Activated naive CD4-positive, alpha-beta T cell treated with anti-CD3 and anti-CD28 coated beads, Interleukin-2, amount 50 U/mL, for 72 hours (primary cell): ENCODE data around the gene IRF5. TPM values are rescaled to one million over a fixed set of nuclear protein-coding genes. Genes with fewer than 3 reads are reported as not detected.

Source experiments
- ATAC-seq, 2 donors: fragments of 150-1000 bp; cut with Tn5 transposase; 2 replicates each; pipeline ENCODE4 v1.10.0; 2021; ENCODE audit warnings: mild to moderate bottlenecking in 2 of 2, moderate library complexity in 2 of 2
- DNase-seq, 2 donors: peaks; one replicate each; pipeline ENCODE4 v3.0.0; 2021 to 2022; ENCODE audit warnings: low spot score in 2 of 2
- H3K27ac Mint-ChIP-seq, 2 donors: one replicate each; pipeline ENCODE4 v1.8.0; 2022; ENCODE audit warnings: mild to moderate bottlenecking in 2 of 2, mixed read lengths in 2 of 2
- H3K36me3 Mint-ChIP-seq, 2 donors: one replicate each; pipeline ENCODE4 v1.8.0; 2022; ENCODE audit warnings: mixed read lengths in 2 of 2
- H3K9me3 Mint-ChIP-seq, 2 donors: one replicate each; pipeline ENCODE4 v1.8.0; 2022; ENCODE audit warnings: mixed read lengths in 2 of 2
- total RNA-seq, 2 donors: library from RNA; stranded (reverse); gene quantifications; one replicate each; pipeline ENCODE4 v1.2.3, GENCODE V29; 2022

The IRF5 gene, protein sequence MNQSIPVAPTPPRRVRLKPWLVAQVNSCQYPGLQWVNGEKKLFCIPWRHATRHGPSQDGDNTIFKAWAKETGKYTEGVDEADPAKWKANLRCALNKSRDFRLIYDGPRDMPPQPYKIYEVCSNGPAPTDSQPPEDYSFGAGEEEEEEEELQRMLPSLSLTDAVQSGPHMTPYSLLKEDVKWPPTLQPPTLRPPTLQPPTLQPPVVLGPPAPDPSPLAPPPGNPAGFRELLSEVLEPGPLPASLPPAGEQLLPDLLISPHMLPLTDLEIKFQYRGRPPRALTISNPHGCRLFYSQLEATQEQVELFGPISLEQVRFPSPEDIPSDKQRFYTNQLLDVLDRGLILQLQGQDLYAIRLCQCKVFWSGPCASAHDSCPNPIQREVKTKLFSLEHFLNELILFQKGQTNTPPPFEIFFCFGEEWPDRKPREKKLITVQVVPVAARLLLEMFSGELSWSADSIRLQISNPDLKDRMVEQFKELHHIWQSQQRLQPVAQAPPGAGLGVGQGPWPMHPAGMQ
- total RNA-seq = 1 to 10 TPM; 6.1 to 9.7 TPM

GRCh38 chr7:128937647-128938543, at the start of gene IRF5:
Gene IRF5 (plus strand): TSS chr7:128937927. CDS start chr7:128942082, 4,155 bp downstream.
- DNase-seq = no peak

DNA sequence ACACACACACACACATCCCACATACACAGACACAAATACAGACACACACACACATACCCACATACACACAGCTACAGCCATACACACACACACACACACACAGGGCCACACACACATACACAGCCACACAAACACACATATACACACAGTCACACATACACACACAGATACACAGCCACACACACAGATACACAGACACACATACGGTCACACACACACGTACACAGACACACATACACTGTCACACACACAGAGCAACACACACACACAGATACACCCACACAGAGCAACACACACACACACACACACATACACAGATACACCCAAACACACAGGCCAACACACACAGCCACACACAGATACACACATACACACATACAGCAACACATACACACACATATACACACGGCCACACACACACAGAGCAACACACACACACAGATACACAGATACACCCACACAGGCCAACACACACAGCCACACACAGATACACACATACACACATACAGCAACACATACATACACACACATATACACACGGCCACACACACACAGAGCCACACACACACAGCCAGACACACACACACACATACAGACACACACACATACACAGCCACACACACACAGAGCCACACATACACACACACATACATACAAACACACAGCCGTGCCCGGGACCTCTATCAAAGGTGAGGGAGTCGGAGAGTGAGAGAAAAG, 49.5 kb upstream of the IRF5 start:
- Mint-ChIP-seq H3K36me3 (no peaks in the 10 kb centered on the region), H3K27ac (no peak overlapping the region), H3K9me3 (no peaks in the 10 kb centered on the region)
- ATAC-seq (no peak), DNase-seq (no peak)

More at GRCh38 chr7:128937647-128938543, at the start of gene IRF5:
- Mint-ChIP-seq H3K36me3 (peaks cover 7 to 13% of the 10 kb centered on the region in 2 donors), H3K9me3 (peaks cover 4 to 6% of the 10 kb centered on the region in 2 donors), H3K27ac (peak within 1 kb of the TSS in 1 of 2 donors; percentile 40)
- peak; percentile 42 to 51 for ATAC-seq

- ATAC-seq (no peak), DNase-seq (no peak)
- H3K9me3 Mint-ChIP-seq = no peaks in the 10 kb centered on the region
- H3K36me3 Mint-ChIP-seq = no peaks in the 10 kb centered on the region
- no peak overlapping the region for H3K27ac Mint-ChIP-seq
Observed at GRCh38 chr7:128888756-128889095, 49.0 kb upstream of the IRF5 start.

DNA sequence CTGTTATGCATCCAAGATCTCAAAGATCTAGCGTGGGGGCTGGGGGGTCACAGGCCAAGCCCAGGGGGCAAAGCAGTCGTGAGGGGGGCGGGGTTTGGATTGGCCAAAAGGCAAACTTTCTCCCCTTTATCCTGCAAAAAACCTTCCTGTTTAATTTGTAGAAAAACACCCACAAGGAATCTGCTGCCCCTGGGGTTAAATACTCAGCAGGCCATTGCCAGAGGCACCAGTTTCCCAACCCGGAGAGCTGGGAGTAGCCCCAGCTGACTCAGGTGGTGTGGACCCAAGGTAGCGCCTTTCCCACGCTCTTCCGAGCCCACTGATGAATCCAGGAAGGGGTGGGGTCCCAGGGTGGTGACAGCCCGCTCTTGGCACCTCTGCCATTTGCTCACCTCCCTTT, 48.6 kb upstream of the IRF5 start:
- Mint-ChIP-seq H3K9me3 (no peaks in the 10 kb centered on the region), H3K27ac (no peak overlapping the region), H3K36me3 (no peaks in the 10 kb centered on the region)
- no peak for ATAC-seq
- DNase-seq = no peak

DNA sequence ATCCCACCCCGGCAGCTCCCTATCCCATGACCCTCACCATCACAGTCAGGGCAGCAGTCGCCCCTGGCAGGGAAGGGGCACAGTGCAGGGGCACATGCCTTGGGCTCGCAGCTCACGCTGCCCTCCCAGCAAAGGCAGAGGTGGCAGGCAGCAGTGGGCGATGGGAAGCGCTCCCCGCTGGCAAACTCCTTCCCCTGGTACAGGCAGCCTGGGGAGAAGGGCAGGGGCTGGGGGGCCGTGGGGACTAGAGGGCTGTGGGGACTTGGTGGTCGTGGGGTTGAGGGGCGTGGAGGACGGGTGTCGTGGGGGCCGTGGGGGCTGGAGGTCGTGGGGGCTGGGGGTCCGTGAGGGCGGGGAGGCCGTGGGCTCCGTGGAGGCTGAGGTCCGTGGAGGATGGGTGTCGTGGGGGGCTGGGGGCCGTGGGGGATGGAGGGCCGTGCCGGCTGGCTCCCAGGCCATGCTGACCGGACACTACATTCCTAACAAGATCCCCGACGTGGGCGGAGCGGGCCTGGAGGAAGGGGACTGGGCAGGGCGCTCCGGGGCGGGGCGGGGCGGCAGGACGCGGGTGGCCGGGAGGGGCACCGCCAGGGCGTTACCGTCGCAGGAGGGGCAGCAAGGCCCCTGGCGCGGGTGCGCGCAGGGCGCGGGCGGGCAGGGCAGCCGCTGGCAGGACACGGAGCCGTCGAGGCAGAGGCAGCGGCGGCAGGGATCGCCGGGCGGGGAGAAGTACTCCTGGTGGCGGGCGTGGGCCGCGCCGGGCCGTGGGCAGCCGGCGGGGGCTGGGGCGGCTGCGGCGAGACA, 47.2 kb upstream of the IRF5 start:
- ATAC-seq = peak; percentile 9 to 17
- no peak overlapping the region for H3K27ac Mint-ChIP-seq
- no peaks in the 10 kb centered on the region for H3K9me3 Mint-ChIP-seq
- H3K36me3 Mint-ChIP-seq = no peaks in the 10 kb centered on the region
- DNase-seq = no peak

DNA sequence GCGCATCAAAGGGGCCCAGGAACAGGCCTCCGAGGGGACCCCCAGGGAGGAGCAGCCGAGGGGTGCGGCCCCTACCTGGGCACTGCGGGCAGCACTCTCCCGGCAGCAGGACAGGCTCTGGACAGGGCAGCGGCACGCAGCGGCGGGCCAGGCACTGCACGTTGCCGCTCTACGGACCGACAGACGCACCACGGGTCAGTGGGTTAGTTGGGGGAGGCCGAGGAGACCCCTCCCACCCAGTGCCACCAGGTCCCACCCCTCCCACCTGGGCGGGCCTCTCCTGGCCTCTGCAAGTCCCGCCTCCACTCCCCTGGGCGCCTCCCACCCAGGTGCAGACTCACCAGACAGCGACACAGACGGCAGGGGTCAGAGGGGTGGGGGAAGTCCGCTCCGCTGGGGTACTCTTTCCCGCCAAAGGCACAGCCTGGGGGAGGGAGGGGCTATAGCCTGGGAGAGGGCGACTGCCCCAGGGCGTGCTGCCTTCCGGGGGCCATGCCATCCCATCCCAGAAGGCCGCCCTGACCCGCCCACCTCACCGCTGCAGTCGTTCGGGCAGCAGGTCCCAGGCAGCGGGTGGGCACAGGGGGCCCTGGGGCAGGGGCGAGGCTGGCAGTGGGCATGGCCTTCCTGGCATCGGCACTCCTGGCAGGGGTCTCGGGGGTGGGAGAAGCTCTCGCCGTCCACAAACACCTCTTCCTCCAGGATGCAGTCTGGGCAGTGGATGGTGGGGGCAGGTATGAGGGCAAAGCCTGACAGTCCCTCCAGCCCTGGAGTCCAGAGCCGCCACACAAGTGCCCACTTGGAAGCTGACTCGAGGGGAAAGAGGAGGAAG, 46.4 kb upstream of the IRF5 start:
- DNase-seq (peak in 1 of 2 donors; percentile 54), ATAC-seq (peak; percentile 16 to 17)
- Mint-ChIP-seq H3K9me3 (no peaks in the 10 kb centered on the region), H3K27ac (no peak overlapping the region), H3K36me3 (no peaks in the 10 kb centered on the region)

GRCh38 chr7:128891942-128892269, 45.8 kb upstream of the IRF5 start:
- Mint-ChIP-seq H3K36me3 (no peaks in the 10 kb centered on the region), H3K27ac (no peak overlapping the region), H3K9me3 (no peaks in the 10 kb centered on the region)
- ATAC-seq (no peak), DNase-seq (no peak)

- DNase-seq (no peak), ATAC-seq (no peak)
- H3K27ac Mint-ChIP-seq = no peak overlapping the region
- H3K9me3 Mint-ChIP-seq = no peaks in the 10 kb centered on the region
- H3K36me3 Mint-ChIP-seq = no peaks in the 10 kb centered on the region
Observed at GRCh38 chr7:128892521-128893250, 45.0 kb upstream of the IRF5 start.

DNA sequence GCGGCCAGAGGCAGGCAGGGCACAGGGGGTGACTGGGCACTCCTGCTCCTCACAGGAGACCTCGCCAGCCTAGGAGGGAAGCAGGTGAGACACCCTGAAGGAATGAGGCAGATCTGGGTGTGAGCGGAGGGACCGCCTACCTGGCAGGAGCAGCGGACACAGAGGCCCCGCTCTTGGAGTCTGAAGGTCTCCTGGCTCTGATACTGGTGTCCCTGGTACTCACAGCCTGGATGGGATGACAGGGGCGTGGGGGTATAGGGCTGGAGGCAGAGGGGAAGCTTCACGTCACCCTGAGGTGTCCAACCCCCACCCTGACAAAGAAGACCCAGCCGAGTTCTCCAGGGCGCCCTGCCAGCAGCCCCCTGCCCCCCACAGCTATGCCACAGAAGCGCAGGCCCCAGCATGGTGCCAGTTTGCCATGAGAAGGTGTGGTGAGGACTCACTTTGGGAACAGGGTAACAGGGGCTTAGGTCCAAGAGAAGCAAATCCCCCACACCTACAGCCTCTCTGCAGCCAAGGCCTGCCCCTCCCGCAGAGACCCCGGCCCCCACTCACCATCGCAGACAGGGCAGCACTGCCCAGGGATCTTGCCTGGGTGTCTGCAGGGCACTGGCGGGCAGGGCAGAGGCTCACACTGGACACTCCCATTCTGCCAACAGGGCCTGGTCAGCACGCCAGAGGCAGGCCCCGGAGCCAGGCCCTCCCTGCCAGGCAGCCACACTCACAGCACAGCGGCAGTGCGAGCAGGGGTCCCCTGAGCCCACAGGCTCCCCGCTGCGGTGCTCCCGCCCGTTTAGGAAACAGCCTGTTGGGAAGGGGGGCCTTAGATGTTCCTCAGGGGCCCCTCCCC, 44.3 kb upstream of the IRF5 start:
- DNase-seq (no peak), ATAC-seq (no peak)
- H3K9me3 Mint-ChIP-seq = peaks cover 2% of the 10 kb centered on the region in 2 donors
- H3K27ac Mint-ChIP-seq = no peak overlapping the region
- peaks cover 3% of the 10 kb centered on the region in 2 donors for H3K36me3 Mint-ChIP-seq

DNA sequence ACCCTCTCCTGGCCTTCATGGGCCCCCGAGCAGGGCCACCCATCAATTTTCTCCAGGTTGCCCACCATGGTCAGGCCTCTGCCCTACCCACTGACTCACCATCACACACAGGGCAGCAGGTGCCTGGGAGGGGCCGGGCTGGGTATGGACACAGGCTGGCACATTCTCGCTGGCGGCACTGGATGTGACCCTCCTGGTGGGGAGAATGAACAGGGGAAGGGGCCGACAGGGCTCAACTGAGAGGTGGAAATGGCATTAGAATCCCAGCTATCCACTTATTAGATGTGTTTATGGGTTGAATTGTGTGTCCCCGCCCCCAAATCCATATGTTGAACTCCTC, 43.7 kb upstream of the IRF5 start:
- Mint-ChIP-seq H3K36me3 (peaks cover 5 to 6% of the 10 kb centered on the region in 2 donors), H3K27ac (no peak overlapping the region), H3K9me3 (peaks cover 4 to 5% of the 10 kb centered on the region in 2 donors)
- no peak for ATAC-seq
- DNase-seq = no peak

DNA sequence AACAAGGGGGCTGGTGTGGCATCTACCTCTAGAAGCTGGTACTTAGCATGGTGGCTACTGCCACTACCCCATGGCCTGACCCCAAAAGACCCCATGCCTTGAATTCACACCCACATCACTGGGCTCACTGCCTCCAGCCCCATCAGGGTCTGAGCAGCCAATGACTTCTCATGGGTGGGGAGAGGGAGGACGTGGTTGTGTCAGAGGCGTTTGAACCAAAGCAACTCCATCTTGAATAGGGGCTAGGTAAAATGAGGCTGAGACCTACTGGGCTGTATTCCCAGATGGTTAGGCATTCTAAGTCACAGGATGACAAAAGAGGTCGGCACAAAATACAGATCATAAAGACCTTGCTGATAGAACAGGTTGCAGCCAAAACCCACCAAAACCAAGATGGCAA, 42.4 kb upstream of the IRF5 start:
- Mint-ChIP-seq H3K27ac (no peak overlapping the region), H3K9me3 (peaks cover 4 to 5% of the 10 kb centered on the region in 2 donors), H3K36me3 (peaks cover 5 to 6% of the 10 kb centered on the region in 2 donors)
- DNase-seq (no peak), ATAC-seq (no peak)

DNA sequence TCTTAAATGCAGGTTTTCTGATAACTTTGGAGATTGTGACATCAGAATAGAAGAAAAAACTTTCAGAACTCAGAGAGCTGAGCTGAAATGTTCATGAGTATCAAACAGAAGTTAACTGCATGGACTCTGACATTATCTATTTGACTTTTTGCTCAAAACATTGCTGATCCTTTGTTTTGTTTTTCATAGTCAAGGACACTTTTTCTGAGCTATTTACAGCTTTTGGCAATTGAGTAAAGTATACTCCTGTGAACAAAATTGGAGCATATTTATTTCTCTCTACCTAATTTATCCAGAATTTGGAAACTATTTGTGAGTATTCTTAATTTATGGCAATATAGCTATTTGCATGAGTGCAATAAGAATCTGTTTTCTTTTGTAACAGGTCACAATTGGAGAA, 38.3 kb upstream of the IRF5 start:
- no peak overlapping the region for H3K27ac Mint-ChIP-seq
- H3K9me3 Mint-ChIP-seq = peaks cover 4 to 11% of the 10 kb centered on the region in 2 donors
- peaks cover 5 to 6% of the 10 kb centered on the region in 2 donors for H3K36me3 Mint-ChIP-seq
- ATAC-seq (no peak), DNase-seq (no peak)

GRCh38 chr7:128900237-128900636, 37.5 kb upstream of the IRF5 start:
- Mint-ChIP-seq H3K27ac (no peak overlapping the region), H3K36me3 (peaks cover 5 to 6% of the 10 kb centered on the region in 2 donors), H3K9me3 (peaks cover 4 to 11% of the 10 kb centered on the region in 2 donors)
- no peak for ATAC-seq
- DNase-seq = no peak
